Activated CD4-positive, alpha-beta T cell treated with anti-CD3 and anti-CD28 coated beads, Interleukin-2, amount 10 ng/mL, durations not matched to agents 7 days and 5 days (primary cell): Measurements from ENCODE around the gene PIGZ. TPM values are rescaled to one million over a fixed set of nuclear protein-coding genes. Genes with fewer than 3 reads are reported as not detected.

ENCODE experiments used
- CTCF ChIA-PET: fragments of 350-600 bp; sonication (Branson Sonifier 250); formaldehyde crosslinking; loops from one replicate; lab custom pipeline; 2021; ENCODE audit warnings: antibody characterized with exemption; lab: Charles Lee
- POLR2A ChIA-PET: fragments of 350-600 bp; sonication (Branson Sonifier 250); formaldehyde crosslinking; loops from one replicate; lab custom pipeline; 2021; ENCODE audit warnings: antibody characterized with exemption; lab: Charles Lee
- DNase-seq: peaks from one replicate; pipeline ENCODE4 v3.0.0-alpha.2; 2020
- H3K27ac Mint-ChIP-seq: one replicate; pipeline ENCODE4 v1.8.0; 2021; ENCODE audit warnings: mild to moderate bottlenecking, moderate library complexity, mixed read lengths
- H3K27me3 Mint-ChIP-seq: one replicate; pipeline ENCODE4 v1.8.0; 2021; ENCODE audit warnings: mixed read lengths
- H3K36me3 Mint-ChIP-seq: one replicate; pipeline ENCODE4 v1.8.0; 2021; ENCODE audit warnings: low read depth, mixed read lengths
- H3K4me1 Mint-ChIP-seq: one replicate; pipeline ENCODE4 v1.8.0; 2021; ENCODE audit warnings: mixed read lengths
- H3K4me3 Mint-ChIP-seq: one replicate; pipeline ENCODE4 v1.8.0; 2021; ENCODE audit warnings: mild to moderate bottlenecking, moderate library complexity, mixed read lengths
- H3K9me3 Mint-ChIP-seq: one replicate; pipeline ENCODE4 v1.8.0; 2021; ENCODE audit warnings: mixed read lengths
- total RNA-seq, 2 experiments: library from RNA; stranded (reverse); gene quantifications; one replicate each; pipeline ENCODE4 v1.2.3, GENCODE V29; 2021

The PIGZ gene
- 1 to 10 TPM; 2.6 to 2.7 TPM for total RNA-seq

- Mint-ChIP-seq H3K9me3 (no peaks in the 10 kb centered on the region), H3K27me3 (peaks cover 19% of the 10 kb centered on the region), H3K27ac (peak within 1 kb of the TSS; percentile 54), H3K4me1 (peaks cover 18% of the 10 kb centered on the region), H3K4me3 (peak within 1 kb of the TSS; percentile 78), H3K36me3 (peaks cover 12% of the 10 kb centered on the region)
- POLR2A ChIA-PET, result no interaction called here
- peak; percentile 29 for DNase-seq
- CTCF ChIA-PET, result interaction anchor here (2.5 kb wide), 1 partner anchor 26 kb away, joined by 15 read pairs; the partner anchor contains the start of gene NCBP2
Measured at GRCh38 chr3:196968233-196969133, at the start of gene PIGZ. Gene PIGZ, minus strand, starts transcription at chr3:196968833. Its CDS starts 16,802 bp downstream, at chr3:196952031.

GRCh38 chr3:197017003-197017402 lies 48.4 kb upstream of the PIGZ start:
- CTCF ChIA-PET, result interaction anchor here (1.1 to 1.4 kb wide), 3 partner anchors 12 to 28 kb away, joined by 3 to 5 read pairs (median 3); no protein-coding TSS in a partner anchor
- no peak overlapping the region for H3K4me3 Mint-ChIP-seq
- no peak for DNase-seq
- no peaks in the 10 kb centered on the region for H3K4me1 Mint-ChIP-seq
- no peaks in the 10 kb centered on the region for H3K36me3 Mint-ChIP-seq
- H3K9me3 Mint-ChIP-seq, result no peaks in the 10 kb centered on the region
- H3K27me3 Mint-ChIP-seq, result peaks cover 3% of the 10 kb centered on the region
- POLR2A ChIA-PET, result interaction anchor here (0.6 kb wide), 1 partner anchor 879 kb away, joined by 10 read pairs; no protein-coding TSS in a partner anchor
- no peak overlapping the region for H3K27ac Mint-ChIP-seq

- Mint-ChIP-seq H3K4me3 (no peak overlapping the region), H3K9me3 (no peaks in the 10 kb centered on the region), H3K4me1 (no peaks in the 10 kb centered on the region), H3K27ac (peak overlapping the region; percentile 64), H3K36me3 (no peaks in the 10 kb centered on the region), H3K27me3 (no peaks in the 10 kb centered on the region)
- ChIA-PET POLR2A (no interaction called here), CTCF (interaction anchor here (0.9 to 1.6 kb wide), 5 partner anchors 11 to 18 kb away, joined by 3 to 10 read pairs (median 3); partner anchors contain the start of gene MELTF)
- no peak for DNase-seq
Measured at GRCh38 chr3:197015790-197016736, 47.4 kb upstream of the PIGZ start.

- no peaks in the 10 kb centered on the region for H3K36me3 Mint-ChIP-seq
- no peak overlapping the region for H3K4me3 Mint-ChIP-seq
- CTCF ChIA-PET, result interaction anchor here (0.9 to 1.6 kb wide), 3 partner anchors 12 to 17 kb away, joined by 3 to 10 read pairs (median 3); partner anchors contain the start of gene MELTF
- no peaks in the 10 kb centered on the region for H3K27me3 Mint-ChIP-seq
- DNase-seq, result no peak
- H3K4me1 Mint-ChIP-seq, result no peaks in the 10 kb centered on the region
- no peaks in the 10 kb centered on the region for H3K9me3 Mint-ChIP-seq
- H3K27ac Mint-ChIP-seq, result no peak overlapping the region
- POLR2A ChIA-PET, result no interaction called here
Measured at GRCh38 chr3:197014942-197015575, 46.4 kb upstream of the PIGZ start.

- POLR2A ChIA-PET, result no interaction called here
- CTCF ChIA-PET, result interaction anchor here (0.6 to 1.2 kb wide), 4 partner anchors 11 to 475 kb away, joined by 3 to 4 read pairs (median 3); partner anchors contain the start of gene MELTF
- no peak overlapping the region for H3K4me3 Mint-ChIP-seq
- DNase-seq, result no peak
- H3K27me3 Mint-ChIP-seq, result no peaks in the 10 kb centered on the region
- H3K27ac Mint-ChIP-seq, result no peak overlapping the region
- no peaks in the 10 kb centered on the region for H3K9me3 Mint-ChIP-seq
- no peaks in the 10 kb centered on the region for H3K36me3 Mint-ChIP-seq
- no peaks in the 10 kb centered on the region for H3K4me1 Mint-ChIP-seq
Measured at GRCh38 chr3:197014024-197014423, 45.4 kb upstream of the PIGZ start.

DNA sequence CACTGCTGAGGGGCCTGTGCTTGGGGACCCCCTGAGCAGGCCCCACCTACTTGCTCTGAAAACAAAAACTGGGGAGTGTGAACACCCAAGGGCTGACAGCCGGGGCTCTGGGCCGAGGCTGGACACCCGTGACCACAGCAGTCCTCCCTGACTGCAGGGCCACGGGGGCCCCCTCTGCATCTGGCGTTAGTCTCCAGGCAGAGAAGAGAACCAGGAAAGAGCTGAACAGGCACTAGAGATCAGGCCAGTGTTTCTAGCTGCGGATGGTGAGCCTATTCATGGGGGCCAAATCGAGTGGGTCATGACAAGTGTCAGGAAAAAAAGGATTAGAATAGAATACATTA lies 43.9 kb upstream of the PIGZ start:
- DNase-seq, result no peak
- H3K27me3 Mint-ChIP-seq, result no peaks in the 10 kb centered on the region
- H3K9me3 Mint-ChIP-seq, result no peaks in the 10 kb centered on the region
- POLR2A ChIA-PET, result interaction anchor here (0.6 kb wide), 1 partner anchor 10 kb away, joined by 3 read pairs; no protein-coding TSS in a partner anchor
- CTCF ChIA-PET, result no interaction called here
- no peaks in the 10 kb centered on the region for H3K4me1 Mint-ChIP-seq
- no peak overlapping the region for H3K4me3 Mint-ChIP-seq
- peak overlapping the region; percentile 25 for H3K27ac Mint-ChIP-seq
- H3K36me3 Mint-ChIP-seq, result no peaks in the 10 kb centered on the region

- H3K9me3 Mint-ChIP-seq, result no peaks in the 10 kb centered on the region
- H3K4me3 Mint-ChIP-seq, result no peak overlapping the region
- CTCF ChIA-PET, result interaction anchor here (1.2 kb wide), 1 partner anchor 18 kb away, joined by 4 read pairs; the partner anchor contains the start of gene MELTF
- no peak for DNase-seq
- H3K36me3 Mint-ChIP-seq, result no peaks in the 10 kb centered on the region
- H3K4me1 Mint-ChIP-seq, result no peaks in the 10 kb centered on the region
- no peaks in the 10 kb centered on the region for H3K27me3 Mint-ChIP-seq
- peak overlapping the region; percentile 25 for H3K27ac Mint-ChIP-seq
- POLR2A ChIA-PET, result no interaction called here
Measured at GRCh38 chr3:197011780-197012539, 43.3 kb upstream of the PIGZ start.

- Mint-ChIP-seq H3K27me3 (no peaks in the 10 kb centered on the region), H3K4me1 (no peaks in the 10 kb centered on the region), H3K4me3 (no peak overlapping the region), H3K36me3 (no peaks in the 10 kb centered on the region), H3K9me3 (no peaks in the 10 kb centered on the region), H3K27ac (no peak overlapping the region)
- DNase-seq, result no peak
- ChIA-PET CTCF (interaction anchor here (0.5 to 2.0 kb wide), 4 partner anchors 18 to 287 kb away, joined by 3 to 4 read pairs (median 4); partner anchors contain the start of gene MELTF), POLR2A (no interaction called here)
Measured at GRCh38 chr3:197010556-197011351, 42.1 kb upstream of the PIGZ start.

DNA sequence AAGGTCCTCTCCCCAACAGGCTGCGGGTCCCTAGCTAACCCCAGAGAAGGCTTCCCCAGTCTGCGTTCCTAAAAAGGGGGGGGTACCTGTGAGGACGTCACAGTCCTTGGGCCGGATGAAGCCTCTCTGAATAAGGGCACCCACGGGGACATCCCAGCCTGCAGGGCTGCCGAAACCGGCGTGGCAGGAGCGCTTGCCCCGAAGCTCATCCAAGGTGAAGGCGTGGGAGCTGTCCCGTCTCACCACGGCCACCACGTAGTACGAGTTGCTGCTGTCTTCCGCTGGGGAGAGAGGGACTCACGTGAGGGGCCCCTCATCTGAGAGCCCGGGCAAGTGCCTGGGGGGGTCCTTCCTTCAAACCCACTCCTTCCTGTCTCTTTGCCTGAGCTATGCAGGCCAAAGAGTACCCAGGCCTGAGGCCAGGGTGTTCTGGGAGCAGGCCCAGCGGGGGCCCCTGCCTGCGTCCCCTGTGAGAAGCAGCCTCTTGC lies 40.9 kb upstream of the PIGZ start:
- ChIA-PET CTCF (interaction anchor here (2.0 kb wide), 1 partner anchor 19 kb away, joined by 4 read pairs; the partner anchor contains the start of gene MELTF), POLR2A (no interaction called here)
- no peak for DNase-seq
- H3K4me1 Mint-ChIP-seq, result peaks cover 6% of the 10 kb centered on the region
- H3K4me3 Mint-ChIP-seq, result no peak overlapping the region
- H3K36me3 Mint-ChIP-seq, result no peaks in the 10 kb centered on the region
- H3K9me3 Mint-ChIP-seq, result no peaks in the 10 kb centered on the region
- no peak overlapping the region for H3K27ac Mint-ChIP-seq
- H3K27me3 Mint-ChIP-seq, result no peaks in the 10 kb centered on the region

DNA sequence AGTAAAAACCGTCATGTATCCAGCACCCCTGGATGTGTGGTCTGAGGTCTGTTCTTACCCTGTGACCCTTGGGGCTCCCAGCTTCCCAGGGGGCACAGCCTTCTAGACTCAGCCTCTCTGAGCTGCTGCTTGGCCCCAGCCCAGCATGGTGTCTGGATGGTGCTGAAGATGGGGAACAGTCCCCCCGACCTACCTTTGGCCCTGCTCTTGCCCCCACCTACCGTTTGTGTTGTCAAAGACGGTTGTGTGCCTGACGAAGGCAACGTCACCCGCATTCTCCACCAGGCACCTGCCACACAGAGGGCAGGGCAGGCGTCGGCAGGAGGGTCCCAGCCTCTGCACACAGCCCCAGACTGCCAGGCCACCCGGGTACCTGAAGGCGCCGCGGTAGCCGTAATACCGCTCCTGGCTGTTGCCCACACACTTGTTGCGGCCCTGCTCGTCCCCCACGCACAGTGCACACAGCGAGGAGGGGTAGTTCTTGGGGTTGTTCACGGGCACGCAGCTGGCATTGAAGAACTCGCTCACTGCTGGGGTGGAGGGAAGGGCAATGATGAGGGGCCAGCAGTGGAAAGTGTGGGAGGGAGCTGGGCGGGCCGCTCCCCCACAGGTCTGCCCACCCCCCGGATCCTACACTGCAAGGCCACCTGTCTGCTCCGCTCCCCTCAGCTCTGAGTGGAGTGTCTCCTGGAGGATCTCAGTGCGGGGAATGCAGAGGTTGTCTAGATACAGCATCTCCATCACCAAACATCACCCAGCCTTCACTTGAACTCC lies 40.0 kb upstream of the PIGZ start:
- H3K36me3 Mint-ChIP-seq, result no peaks in the 10 kb centered on the region
- no peak for DNase-seq
- H3K27ac Mint-ChIP-seq, result peak overlapping the region; percentile 25
- H3K9me3 Mint-ChIP-seq, result no peaks in the 10 kb centered on the region
- POLR2A ChIA-PET, result no interaction called here
- H3K4me1 Mint-ChIP-seq, result peaks cover 15% of the 10 kb centered on the region
- no peaks in the 10 kb centered on the region for H3K27me3 Mint-ChIP-seq
- CTCF ChIA-PET, result interaction anchor here (2.0 kb wide), 1 partner anchor 20 kb away, joined by 4 read pairs; the partner anchor contains the start of gene MELTF
- H3K4me3 Mint-ChIP-seq, result no peak overlapping the region
